Tibial nerve (tissue), 3 donors: ENCODE measurements around the gene TPK1.

Experiments
- POLR2A ChIP-seq, 2 donors: fragments of 450-650 bp; IDR thresholded peaks; one replicate each; pipeline ENCODE4 v1.6.1; 2017; ENCODE audit warnings: antibody characterized with exemption in 2 of 2, mild to moderate bottlenecking in 2 of 2, moderate library complexity in 2 of 2
- TF ChIP-seq, protein P1 (sequence below), 5 experiments: fragments of 200-600 bp in 3 of 5; fragments of 450-650 bp in 2 of 5; sonication (generic) in 3 of 5; IDR thresholded peaks; one replicate each; pipeline ENCODE4 v1.5.1; 2016 to 2019; ENCODE audit warnings: antibody characterized with exemption in 5 of 5, mild to moderate bottlenecking in 3 of 5, moderate library complexity in 2 of 5

DNA sequence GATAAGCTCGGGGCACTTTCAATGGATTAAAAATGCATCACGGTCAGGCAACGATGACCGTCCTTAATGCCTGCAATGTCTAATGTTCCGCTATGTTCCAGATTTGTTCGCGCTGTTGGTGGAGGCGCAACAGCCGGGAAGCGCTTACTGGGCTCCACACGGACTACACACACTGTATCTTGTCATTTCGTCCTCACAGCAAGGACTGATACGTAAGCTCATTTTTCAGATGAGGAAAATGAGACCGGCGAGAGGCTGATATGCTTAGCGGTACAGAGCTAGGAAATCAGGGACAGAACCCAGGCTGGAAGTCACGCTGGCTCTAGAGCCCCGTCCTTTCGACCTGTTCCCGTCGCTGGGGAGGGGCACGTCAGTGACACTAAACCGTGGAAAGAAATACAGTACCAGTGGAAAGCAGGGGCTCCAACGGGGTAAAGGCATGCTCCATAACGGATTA lies 670 bp downstream of the TPK1 start:
- TF ChIP-seq, protein P1, sequence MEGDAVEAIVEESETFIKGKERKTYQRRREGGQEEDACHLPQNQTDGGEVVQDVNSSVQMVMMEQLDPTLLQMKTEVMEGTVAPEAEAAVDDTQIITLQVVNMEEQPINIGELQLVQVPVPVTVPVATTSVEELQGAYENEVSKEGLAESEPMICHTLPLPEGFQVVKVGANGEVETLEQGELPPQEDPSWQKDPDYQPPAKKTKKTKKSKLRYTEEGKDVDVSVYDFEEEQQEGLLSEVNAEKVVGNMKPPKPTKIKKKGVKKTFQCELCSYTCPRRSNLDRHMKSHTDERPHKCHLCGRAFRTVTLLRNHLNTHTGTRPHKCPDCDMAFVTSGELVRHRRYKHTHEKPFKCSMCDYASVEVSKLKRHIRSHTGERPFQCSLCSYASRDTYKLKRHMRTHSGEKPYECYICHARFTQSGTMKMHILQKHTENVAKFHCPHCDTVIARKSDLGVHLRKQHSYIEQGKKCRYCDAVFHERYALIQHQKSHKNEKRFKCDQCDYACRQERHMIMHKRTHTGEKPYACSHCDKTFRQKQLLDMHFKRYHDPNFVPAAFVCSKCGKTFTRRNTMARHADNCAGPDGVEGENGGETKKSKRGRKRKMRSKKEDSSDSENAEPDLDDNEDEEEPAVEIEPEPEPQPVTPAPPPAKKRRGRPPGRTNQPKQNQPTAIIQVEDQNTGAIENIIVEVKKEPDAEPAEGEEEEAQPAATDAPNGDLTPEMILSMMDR (IDR thresholded peaks at IDR 0.05), result no peak
- TF ChIP-seq POLR2A (IDR thresholded peaks at IDR 0.05), result no peak
